Endothelial cell (in vitro differentiated cells): ENCODE results near the gene CBX2. TPM values are rescaled to one million over a fixed set of nuclear protein-coding genes. Genes with fewer than 3 reads are reported as not detected.

ENCODE experiments used
- DNase-seq: peaks from one replicate; pipeline ENCODE4 v3.0.0; 2021; ENCODE audit warnings: low spot score
- H3K27ac Mint-ChIP-seq: one replicate; pipeline ENCODE4 v1.8.0; 2021; ENCODE audit warnings: mixed read lengths, inconsistent platforms; ENCODE audit not compliant: unreplicated experiment
- H3K27me3 Mint-ChIP-seq: one replicate; pipeline ENCODE4 v1.8.0; 2021; ENCODE audit warnings: mild to moderate bottlenecking, moderate library complexity, mixed read lengths, inconsistent platforms; ENCODE audit not compliant: unreplicated experiment
- H3K36me3 Mint-ChIP-seq: one replicate; pipeline ENCODE4 v1.8.0; 2021; ENCODE audit warnings: mild to moderate bottlenecking, low read depth, mixed read lengths, inconsistent platforms; ENCODE audit not compliant: unreplicated experiment
- H3K4me1 Mint-ChIP-seq: one replicate; pipeline ENCODE4 v1.8.0; 2021; ENCODE audit warnings: mild to moderate bottlenecking, mixed read lengths, inconsistent platforms; ENCODE audit not compliant: unreplicated experiment
- H3K4me3 Mint-ChIP-seq: one replicate; pipeline ENCODE4 v1.8.0; 2021; ENCODE audit warnings: mild to moderate bottlenecking, mixed read lengths, inconsistent platforms; ENCODE audit not compliant: unreplicated experiment
- H3K9me3 Mint-ChIP-seq: one replicate; pipeline ENCODE4 v1.8.0; 2021; ENCODE audit warnings: mixed read lengths, inconsistent platforms; ENCODE audit not compliant: unreplicated experiment
- total RNA-seq: library from RNA; stranded (reverse); fragmentation: NEBNext Ultra II Directional; extraction: Animal tissue kit (Norgen Biotek cat#: 25700); gene quantifications from one replicate; pipeline ENCODE4 v1.2.1, GENCODE V29; 2021; ENCODE audit not compliant: unreplicated experiment
- TF ChIP-seq, protein P1 (sequence below): fragments of 200-600 bp; sonication (generic); IDR thresholded peaks from one replicate; pipeline ENCODE4 v1.5.0; 2021; ENCODE audit warnings: antibody characterized with exemption; ENCODE audit not compliant: unreplicated experiment

The CBX2 gene
- total RNA-seq, 1 donor from 2014 or later, result 50.0 TPM

DNA sequence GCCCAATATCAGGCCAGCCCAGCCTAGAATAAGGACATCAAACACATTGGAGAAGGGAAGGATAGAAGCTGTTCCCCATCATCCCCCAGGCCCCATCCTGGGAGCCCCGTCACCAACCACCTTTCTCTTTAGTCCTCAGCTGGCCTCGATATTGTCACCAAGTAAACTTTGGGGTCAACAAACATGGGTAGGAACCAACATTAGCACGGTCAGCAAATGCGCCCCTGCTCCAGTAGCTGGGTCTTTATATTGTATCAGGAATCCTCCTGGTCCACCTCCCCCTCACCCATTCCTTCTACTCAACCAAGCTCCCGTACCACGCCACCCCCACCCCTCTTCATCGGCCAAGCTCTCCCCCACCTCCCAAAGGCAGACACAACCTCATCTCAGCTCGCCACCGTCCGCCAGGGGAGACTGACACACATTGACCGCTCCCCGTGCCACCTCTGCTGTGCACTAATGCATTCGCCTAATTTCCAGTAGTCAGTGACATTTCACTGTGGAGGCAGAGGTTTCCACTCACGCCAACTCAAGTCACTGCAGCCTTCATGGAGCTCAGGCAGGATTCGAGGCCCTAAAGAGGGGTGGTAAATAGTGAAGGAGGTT is 20.7 kb upstream of the CBX2 start:
- H3K27me3 Mint-ChIP-seq, result no peaks in the 10 kb centered on the region
- H3K27ac Mint-ChIP-seq, result no peak overlapping the region
- no peaks in the 10 kb centered on the region for H3K9me3 Mint-ChIP-seq
- H3K4me3 Mint-ChIP-seq, result no peak overlapping the region
- H3K4me1 Mint-ChIP-seq, result no peaks in the 10 kb centered on the region
- no peaks in the 10 kb centered on the region for H3K36me3 Mint-ChIP-seq
- TF ChIP-seq, protein P1, sequence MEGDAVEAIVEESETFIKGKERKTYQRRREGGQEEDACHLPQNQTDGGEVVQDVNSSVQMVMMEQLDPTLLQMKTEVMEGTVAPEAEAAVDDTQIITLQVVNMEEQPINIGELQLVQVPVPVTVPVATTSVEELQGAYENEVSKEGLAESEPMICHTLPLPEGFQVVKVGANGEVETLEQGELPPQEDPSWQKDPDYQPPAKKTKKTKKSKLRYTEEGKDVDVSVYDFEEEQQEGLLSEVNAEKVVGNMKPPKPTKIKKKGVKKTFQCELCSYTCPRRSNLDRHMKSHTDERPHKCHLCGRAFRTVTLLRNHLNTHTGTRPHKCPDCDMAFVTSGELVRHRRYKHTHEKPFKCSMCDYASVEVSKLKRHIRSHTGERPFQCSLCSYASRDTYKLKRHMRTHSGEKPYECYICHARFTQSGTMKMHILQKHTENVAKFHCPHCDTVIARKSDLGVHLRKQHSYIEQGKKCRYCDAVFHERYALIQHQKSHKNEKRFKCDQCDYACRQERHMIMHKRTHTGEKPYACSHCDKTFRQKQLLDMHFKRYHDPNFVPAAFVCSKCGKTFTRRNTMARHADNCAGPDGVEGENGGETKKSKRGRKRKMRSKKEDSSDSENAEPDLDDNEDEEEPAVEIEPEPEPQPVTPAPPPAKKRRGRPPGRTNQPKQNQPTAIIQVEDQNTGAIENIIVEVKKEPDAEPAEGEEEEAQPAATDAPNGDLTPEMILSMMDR, result no peak
- DNase-seq, result no peak

DNA sequence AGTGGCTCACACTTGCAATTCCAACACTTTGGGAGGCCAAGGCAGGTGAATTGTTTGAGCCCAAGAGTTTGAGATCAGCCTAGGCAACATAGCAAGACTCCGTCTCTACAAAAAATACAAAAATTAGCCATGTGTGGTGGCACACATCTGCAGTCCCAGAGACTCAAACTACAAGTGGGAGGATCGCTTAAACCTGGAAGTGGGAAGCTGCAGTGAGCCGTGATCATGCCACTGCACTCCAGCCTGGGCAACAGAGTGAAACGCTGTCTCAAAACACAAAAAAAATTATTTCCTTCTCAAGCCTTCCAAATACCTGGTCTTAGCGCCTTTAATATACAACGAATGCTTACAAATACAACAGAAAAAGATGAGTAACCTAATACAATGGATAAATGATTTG is 19.7 kb upstream of the CBX2 start:
- Mint-ChIP-seq H3K27me3 (no peaks in the 10 kb centered on the region), H3K4me1 (no peaks in the 10 kb centered on the region), H3K9me3 (no peaks in the 10 kb centered on the region), H3K27ac (no peak overlapping the region), H3K4me3 (no peak overlapping the region), H3K36me3 (no peaks in the 10 kb centered on the region)
- TF ChIP-seq, protein P1, result no peak
- no peak for DNase-seq

DNA sequence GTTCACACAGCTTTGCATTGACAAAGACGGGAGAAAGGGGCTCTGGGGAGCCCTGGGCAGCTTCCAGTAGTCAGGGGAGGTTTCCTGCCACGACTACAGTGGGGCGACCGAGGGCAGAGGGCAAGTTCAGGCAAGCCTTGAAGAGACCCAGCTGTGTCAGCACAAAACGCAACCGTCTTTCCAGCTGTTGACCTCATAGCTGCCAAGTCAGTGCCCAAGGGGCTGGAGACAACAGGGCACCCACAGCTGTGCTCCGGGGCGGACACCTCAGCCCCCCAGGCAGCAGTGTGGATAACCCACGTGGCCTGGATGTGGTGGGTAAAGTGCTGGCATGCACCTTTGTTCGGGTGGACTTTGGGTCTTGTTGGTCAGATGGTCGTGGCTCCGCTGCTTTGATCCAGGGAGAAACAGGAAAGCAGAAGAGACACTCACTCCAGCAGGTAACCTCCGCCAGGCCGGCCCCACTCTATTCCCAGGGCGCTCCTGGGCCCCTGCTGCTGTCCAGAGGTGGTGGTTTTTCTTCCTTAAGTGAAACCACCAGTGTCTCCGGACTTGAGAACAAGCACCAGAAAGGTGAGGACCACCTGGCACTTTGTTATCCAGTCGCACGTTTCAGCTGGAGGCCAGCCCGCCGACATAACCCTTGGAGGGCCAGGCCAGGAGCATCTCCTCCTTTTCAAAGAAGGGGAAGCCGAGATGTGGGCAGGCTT is 17.6 kb upstream of the CBX2 start:
- H3K4me3 Mint-ChIP-seq, result no peak overlapping the region
- no peak for DNase-seq
- H3K4me1 Mint-ChIP-seq, result no peaks in the 10 kb centered on the region
- TF ChIP-seq, protein P1, result no peak
- no peaks in the 10 kb centered on the region for H3K9me3 Mint-ChIP-seq
- no peak overlapping the region for H3K27ac Mint-ChIP-seq
- H3K36me3 Mint-ChIP-seq, result no peaks in the 10 kb centered on the region
- H3K27me3 Mint-ChIP-seq, result no peaks in the 10 kb centered on the region

DNA sequence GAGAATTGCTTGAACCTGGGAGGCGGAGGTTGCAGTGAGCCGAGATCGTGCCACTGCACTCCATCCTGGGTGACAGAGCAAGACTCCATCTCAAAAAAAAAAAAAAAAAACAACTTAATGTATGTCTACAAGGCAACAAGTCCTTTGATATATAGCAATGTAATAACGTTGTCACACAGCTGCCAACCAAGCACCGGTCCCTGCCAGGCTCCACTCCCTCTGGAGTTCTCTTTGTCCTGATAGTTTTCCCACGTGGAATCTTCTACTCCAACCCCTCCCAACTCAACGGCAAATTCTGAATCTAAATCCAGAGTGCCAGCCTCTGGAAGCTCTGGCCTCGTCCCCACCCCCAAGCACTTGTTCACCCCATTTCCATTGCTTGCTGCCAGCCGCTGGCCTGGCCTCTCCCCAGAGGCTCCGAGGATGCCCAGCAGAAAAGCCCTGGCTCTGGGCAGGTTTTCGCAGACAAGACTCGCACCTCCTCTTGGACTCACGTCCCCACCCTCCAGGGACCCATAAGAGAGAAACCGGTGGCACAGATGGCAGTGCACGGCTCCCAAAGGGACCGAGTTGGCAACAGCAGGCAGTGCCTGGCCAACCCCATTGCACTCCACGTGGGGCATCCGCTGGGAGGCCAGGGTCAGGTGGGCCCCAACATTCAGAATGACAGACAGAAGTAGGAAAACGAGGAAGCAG is 15.9 kb upstream of the CBX2 start:
- Mint-ChIP-seq H3K4me1 (no peaks in the 10 kb centered on the region), H3K27ac (no peak overlapping the region), H3K27me3 (no peaks in the 10 kb centered on the region), H3K4me3 (no peak overlapping the region), H3K36me3 (no peaks in the 10 kb centered on the region), H3K9me3 (no peaks in the 10 kb centered on the region)
- TF ChIP-seq, protein P1, result no peak
- DNase-seq, result no peak

DNA sequence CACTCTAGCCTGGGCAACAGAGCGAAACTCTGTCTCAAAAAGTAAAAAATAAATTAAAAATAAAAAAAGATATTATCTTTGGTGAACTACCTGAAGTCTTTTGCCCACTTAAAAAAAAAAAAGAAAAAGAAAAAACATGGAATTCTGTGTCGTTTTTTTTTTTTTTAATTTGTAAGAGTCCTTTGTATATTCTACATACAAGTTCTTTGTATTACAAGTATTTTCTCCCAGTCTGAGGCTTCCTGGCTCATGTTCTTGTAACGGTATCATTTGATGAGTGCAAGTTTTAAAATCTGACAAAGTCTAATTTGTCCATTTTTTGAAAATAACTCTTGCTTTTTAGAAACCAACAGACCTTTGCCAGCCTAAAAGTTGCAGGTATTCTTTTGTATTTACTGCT is 12.2 kb upstream of the CBX2 start:
- no peaks in the 10 kb centered on the region for H3K4me1 Mint-ChIP-seq
- no peaks in the 10 kb centered on the region for H3K27me3 Mint-ChIP-seq
- no peaks in the 10 kb centered on the region for H3K36me3 Mint-ChIP-seq
- no peaks in the 10 kb centered on the region for H3K9me3 Mint-ChIP-seq
- H3K27ac Mint-ChIP-seq, result no peak overlapping the region
- no peak overlapping the region for H3K4me3 Mint-ChIP-seq
- no peak for DNase-seq
- TF ChIP-seq, protein P1, result no peak
